Fibroblast of lung (primary cell): ENCODE data around the gene DDC. TPM values are rescaled to one million over a fixed set of nuclear protein-coding genes. Genes with fewer than 3 reads are reported as not detected.

ENCODE experiments used
- DNase-seq, 2 donors: peaks; one replicate each; pipeline versions ENCODE4 v3.0.0 to v3.0.0-alpha.2; 2010; ENCODE audit warnings: low read depth in 2 of 2
- H2AFZ ChIP-seq: 2 replicates; pipeline ENCODE4 v1.5.1; 2012; ENCODE audit warnings: low read length, control low read depth, inconsistent platforms
- H3K27ac ChIP-seq: 2 replicates; pipeline ENCODE4 v1.5.1; 2011; ENCODE audit warnings: low read length, control low read depth; ENCODE audit not compliant: insufficient read depth
- H3K27me3 ChIP-seq: 2 replicates; pipeline ENCODE4 v1.5.1; 2011; ENCODE audit warnings: mild to moderate bottlenecking, low read length; ENCODE audit not compliant: control insufficient read depth, insufficient read depth
- H3K36me3 ChIP-seq: 2 replicates; pipeline ENCODE4 v1.5.1; 2011; ENCODE audit warnings: low read length; ENCODE audit not compliant: control insufficient read depth, insufficient read depth
- H3K4me1 ChIP-seq: 2 replicates; pipeline ENCODE4 v1.5.1; 2011; ENCODE audit warnings: low read length; ENCODE audit not compliant: control insufficient read depth, insufficient read depth; ENCODE audit errors: extremely low read depth
- H3K4me2 ChIP-seq: 2 replicates; pipeline ENCODE4 v1.5.1; 2011; ENCODE audit warnings: low read length, control low read depth; ENCODE audit not compliant: insufficient read depth; ENCODE audit errors: extremely low read depth
- H3K4me3 ChIP-seq, 4 experiments: fragments of 200-600 bp in 1 of 4; sonication (generic) in 1 of 4; replicated peaks in 1 of 4; 2 replicates each; pipeline ENCODE4 v1.5.1; 2011 to 2016; ENCODE audit warnings: low read length in 4 of 4, low read depth in 3 of 4, mild to moderate bottlenecking in 3 of 4, control low read depth in 2 of 4, inconsistent platforms in 1 of 4, mixed read lengths in 1 of 4; ENCODE audit not compliant: insufficient read depth in 1 of 4; ENCODE audit errors: control extremely low read depth in 1 of 4
- H3K79me2 ChIP-seq: 2 replicates; pipeline ENCODE4 v1.5.1; 2012; ENCODE audit warnings: mild to moderate bottlenecking, low read length, inconsistent platforms; ENCODE audit not compliant: control insufficient read depth, insufficient read depth
- H3K9ac ChIP-seq: 2 replicates; pipeline ENCODE4 v1.5.1; 2011; ENCODE audit warnings: mild to moderate bottlenecking, low read length, control low read depth; ENCODE audit not compliant: insufficient read depth
- H3K9me3 ChIP-seq: 2 replicates; pipeline ENCODE4 v1.5.1; 2012; ENCODE audit warnings: low read depth, low read length; ENCODE audit not compliant: control insufficient read depth, insufficient read depth
- H4K20me1 ChIP-seq: 2 replicates; pipeline ENCODE4 v1.5.1; 2011; ENCODE audit warnings: low read length; ENCODE audit not compliant: control insufficient read depth, insufficient read depth; ENCODE audit errors: extremely low read depth
- EZH2 ChIP-seq: IDR thresholded peaks from 2 replicates; pipeline ENCODE4 v1.5.1; 2012; ENCODE audit warnings: low read length, control low read depth, mild to moderate bottlenecking; ENCODE audit errors: missing control alignments
- polyA plus RNA-seq, 2 donors: library from polyadenylated mRNA; depleted of rRNA in 1 of 2; stranded (reverse) in 1 of 2; unstranded in 1 of 2; fragments of >200 nt; gene quantifications; 2 replicates each; pipeline ENCODE4 v1.2.1, GENCODE V29; 2011 to 2012; ENCODE audit warnings: missing spikeins in 1 of 2
- total RNA-seq: library from RNA; depleted of rRNA; stranded (reverse); fragments of >200 nt; gene quantifications from 2 replicates; pipeline ENCODE4 v1.2.1, GENCODE V29; 2014
- TF ChIP-seq, protein P1 (sequence below), 2 donors: IDR thresholded peaks in 1 of 2; conservative IDR thresholded peaks in 1 of 2; 1 replicate in 1 of 2; 2 replicates in 1 of 2; pipeline ENCODE4 v1.5.1; 2011 to 2012; ENCODE audit warnings: low read length in 2 of 2, control low read depth in 1 of 2, inconsistent platforms in 1 of 2, low read depth in 1 of 2, mild to moderate bottlenecking in 1 of 2

The DDC gene
- total and polyA plus RNA-seq, 2 donors (not counting 1 experiment from before 2014, with no cell fraction given) = not detected

DNA sequence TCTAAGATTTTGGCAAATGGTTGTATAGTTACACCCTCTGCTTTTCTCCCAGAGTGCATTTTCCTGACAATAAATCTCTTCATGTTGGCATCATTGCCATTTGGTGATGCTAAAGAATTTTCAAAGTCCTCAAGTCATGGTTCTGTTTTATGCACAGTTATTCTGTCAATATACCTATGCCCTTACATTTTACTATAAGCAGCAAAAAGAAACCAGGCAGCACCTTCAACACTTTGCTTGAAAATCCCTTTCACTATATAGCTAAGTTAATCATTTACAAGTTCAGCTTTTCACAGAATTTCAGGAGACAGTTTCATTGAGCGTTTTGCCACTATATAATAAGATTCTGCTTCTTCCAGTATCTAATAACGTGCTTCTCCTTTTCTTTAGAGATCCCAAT is 137.7 kb downstream of the DDC start:
- Histone ChIP-seq H3K4me3 (no peak overlapping the region), H3K4me2 (no peak overlapping the region), H3K79me2 (no peaks in the 10 kb centered on the region), H2AFZ (no peak overlapping the region), H3K4me1 (no peaks in the 10 kb centered on the region), H3K9ac (no peak overlapping the region), H3K9me3 (no peaks in the 10 kb centered on the region), H3K27ac (no peak overlapping the region), H3K27me3 (no peaks in the 10 kb centered on the region), H4K20me1 (no peaks in the 10 kb centered on the region), H3K36me3 (no peaks in the 10 kb centered on the region)
- no peak for TF ChIP-seq EZH2
- TF ChIP-seq, protein P1, sequence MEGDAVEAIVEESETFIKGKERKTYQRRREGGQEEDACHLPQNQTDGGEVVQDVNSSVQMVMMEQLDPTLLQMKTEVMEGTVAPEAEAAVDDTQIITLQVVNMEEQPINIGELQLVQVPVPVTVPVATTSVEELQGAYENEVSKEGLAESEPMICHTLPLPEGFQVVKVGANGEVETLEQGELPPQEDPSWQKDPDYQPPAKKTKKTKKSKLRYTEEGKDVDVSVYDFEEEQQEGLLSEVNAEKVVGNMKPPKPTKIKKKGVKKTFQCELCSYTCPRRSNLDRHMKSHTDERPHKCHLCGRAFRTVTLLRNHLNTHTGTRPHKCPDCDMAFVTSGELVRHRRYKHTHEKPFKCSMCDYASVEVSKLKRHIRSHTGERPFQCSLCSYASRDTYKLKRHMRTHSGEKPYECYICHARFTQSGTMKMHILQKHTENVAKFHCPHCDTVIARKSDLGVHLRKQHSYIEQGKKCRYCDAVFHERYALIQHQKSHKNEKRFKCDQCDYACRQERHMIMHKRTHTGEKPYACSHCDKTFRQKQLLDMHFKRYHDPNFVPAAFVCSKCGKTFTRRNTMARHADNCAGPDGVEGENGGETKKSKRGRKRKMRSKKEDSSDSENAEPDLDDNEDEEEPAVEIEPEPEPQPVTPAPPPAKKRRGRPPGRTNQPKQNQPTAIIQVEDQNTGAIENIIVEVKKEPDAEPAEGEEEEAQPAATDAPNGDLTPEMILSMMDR (conservative IDR thresholded peaks at IDR 0.05 in 1 of 2, IDR thresholded peaks at IDR 0.05 in 1 of 2; ENCODE audit: low read depth in 1 of 2, low read length in 2 of 2) = no peak
- DNase-seq = no peak

DNA sequence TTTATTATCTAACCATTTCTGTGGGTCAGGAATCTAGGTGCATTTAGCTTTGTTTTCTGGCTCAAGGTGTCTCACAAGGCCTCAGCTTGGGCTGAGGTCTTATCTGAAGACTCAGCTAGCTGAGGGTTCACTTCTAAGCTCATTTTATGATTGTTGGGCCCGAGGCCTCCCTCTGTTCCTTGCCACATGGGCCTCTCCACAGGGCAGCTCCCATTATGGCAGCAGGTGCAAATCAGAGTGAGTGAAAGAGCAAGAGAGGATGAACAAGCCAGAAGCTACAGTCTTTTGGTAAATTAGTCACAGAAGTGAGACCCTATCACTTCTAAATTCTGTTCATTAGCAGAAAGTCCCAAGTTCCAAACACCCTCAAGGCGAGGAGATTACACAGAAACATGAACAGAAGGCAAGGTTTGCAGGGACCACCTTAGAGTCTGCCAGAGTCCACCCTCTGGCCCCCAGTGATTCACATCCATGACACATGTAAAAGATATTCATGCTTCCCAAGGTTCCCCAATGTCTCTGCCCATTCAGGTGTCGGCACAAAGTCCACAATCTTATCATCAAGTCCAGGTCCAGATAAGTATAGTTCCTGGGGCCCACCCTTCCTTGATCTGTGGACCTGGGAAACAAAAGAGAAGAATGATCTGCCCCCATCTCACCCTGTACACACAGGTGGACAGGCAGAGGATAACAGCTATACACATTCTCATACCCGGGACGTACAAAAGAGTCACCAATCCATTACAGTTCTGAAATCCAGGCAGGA is 138.7 kb downstream of the DDC start:
- no peaks in the 10 kb centered on the region for H3K4me1 ChIP-seq
- no peaks in the 10 kb centered on the region for H3K36me3 ChIP-seq
- H3K27ac ChIP-seq = no peak overlapping the region
- no peak overlapping the region for H2AFZ ChIP-seq
- H4K20me1 ChIP-seq = no peaks in the 10 kb centered on the region
- H3K4me3 ChIP-seq = no peak overlapping the region
- H3K4me2 ChIP-seq = no peak overlapping the region
- DNase-seq = no peak
- no peak overlapping the region for H3K9ac ChIP-seq
- no peaks in the 10 kb centered on the region for H3K79me2 ChIP-seq
- TF ChIP-seq EZH2 = no peak
- TF ChIP-seq, protein P1 (conservative IDR thresholded peaks at IDR 0.05 in 1 of 2, IDR thresholded peaks at IDR 0.05 in 1 of 2; ENCODE audit: low read depth in 1 of 2, low read length in 2 of 2) = no peak
- no peaks in the 10 kb centered on the region for H3K9me3 ChIP-seq
- no peaks in the 10 kb centered on the region for H3K27me3 ChIP-seq

DNA sequence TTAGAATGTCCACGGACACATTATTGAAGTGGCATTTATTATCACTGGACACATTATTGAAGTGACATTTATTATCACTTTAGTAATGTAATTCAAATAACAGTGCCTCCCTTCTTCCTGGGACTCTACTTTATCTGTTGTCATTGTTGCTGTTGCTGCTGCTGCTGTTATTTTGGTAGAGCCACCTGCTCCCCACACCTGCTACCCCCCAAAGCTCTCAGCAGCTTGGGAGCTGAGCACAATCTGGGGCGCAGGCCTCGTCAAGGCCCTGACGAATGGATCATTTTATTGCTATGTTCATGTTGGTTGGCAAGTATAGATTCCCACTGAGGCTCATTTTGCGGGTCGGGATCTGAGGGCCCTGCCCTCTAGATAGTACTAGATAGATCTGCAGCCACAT is 139.9 kb downstream of the DDC start:
- H3K9me3 ChIP-seq = no peaks in the 10 kb centered on the region
- no peak overlapping the region for H3K4me3 ChIP-seq
- H3K79me2 ChIP-seq = no peaks in the 10 kb centered on the region
- H3K27me3 ChIP-seq = no peaks in the 10 kb centered on the region
- no peaks in the 10 kb centered on the region for H4K20me1 ChIP-seq
- H3K4me1 ChIP-seq = no peaks in the 10 kb centered on the region
- H2AFZ ChIP-seq = no peak overlapping the region
- no peaks in the 10 kb centered on the region for H3K36me3 ChIP-seq
- DNase-seq = no peak
- TF ChIP-seq, protein P1 (conservative IDR thresholded peaks at IDR 0.05 in 1 of 2, IDR thresholded peaks at IDR 0.05 in 1 of 2; ENCODE audit: low read depth in 1 of 2, low read length in 2 of 2) = no peak
- no peak for TF ChIP-seq EZH2
- no peak overlapping the region for H3K9ac ChIP-seq
- no peak overlapping the region for H3K27ac ChIP-seq
- H3K4me2 ChIP-seq = no peak overlapping the region
